ENCODE measurements around the gene ENKUR.

GRCh38 chr10:25063644-25064043 lies 47.7 kb upstream of the ENKUR start:
- TF ChIP-seq PATZ1 (CRISPR knock-in tag; IDR thresholded peaks at IDR 0.05; ENCODE audit: borderline replicate concordance) (no peak), ARNTL (CRISPR knock-in tag; IDR thresholded peaks at IDR 0.05; ENCODE audit: borderline replicate concordance, low read depth) (no peak), CSRNP3 (CRISPR knock-in tag; IDR thresholded peaks at IDR 0.05) (no peak), ESRRG (CRISPR knock-in tag; IDR thresholded peaks at IDR 0.05) (no peak)

All from SK-N-SH treated with all-trans-retinoic acid at 6 μM for 48 hours (cell line).